BJ (cell line): ENCODE data around the gene ARHGAP18. TPM values are rescaled to one million over a fixed set of nuclear protein-coding genes. Genes with fewer than 3 reads are reported as not detected.

Source experiments
- CTCF ChIA-PET: fragments of 350-600 bp; formaldehyde crosslinking; extraction: SDS; loops from one replicate; lab custom pipeline; 2021; ENCODE audit warnings: antibody characterized with exemption, inconsistent platforms; lab: Yijun Ruan, JAX
- POLR2A ChIA-PET: fragments of 300-600 bp; sonication (Branson Sonifier 250); formaldehyde crosslinking; extraction: SDS; loops from one replicate; lab custom pipeline; 2021; ENCODE audit warnings: antibody characterized with exemption; lab: Charles Lee
- DNase-seq: peaks from one replicate; pipeline ENCODE4 v3.0.0-alpha.2; 2011; ENCODE audit warnings: low read depth
- H3K27me3 ChIP-seq: 2 replicates; pipeline ENCODE4 v1.6.0; 2011; ENCODE audit warnings: low read length; ENCODE audit not compliant: control insufficient read depth, insufficient read depth
- H3K36me3 ChIP-seq: 2 replicates; pipeline ENCODE4 v1.5.1; 2011; ENCODE audit warnings: low read length; ENCODE audit not compliant: control insufficient read depth, insufficient read depth
- H3K4me3 ChIP-seq: 2 replicates; pipeline ENCODE4 v1.5.1; 2011; ENCODE audit warnings: low read depth, mild to moderate bottlenecking, control low read depth, low read length
- CTCF ChIP-seq: IDR thresholded peaks from 2 replicates; pipeline ENCODE4 v1.5.1; 2011; ENCODE audit warnings: low read depth, mild to moderate bottlenecking, control low read depth, inconsistent platforms, low read length, moderate library complexity; ENCODE audit not compliant: insufficient read depth
- polyA plus RNA-seq: library from polyadenylated mRNA; depleted of rRNA; stranded (reverse); fragments of >200 nt; gene quantifications from 2 replicates; pipeline ENCODE4 v1.2.3, GENCODE V29; 2011

ARHGAP18 gene
- polyA plus RNA-seq, 1 experiment = 9.8 TPM

GRCh38 chr6:129624488-129624887, 85.5 kb downstream of the ARHGAP18 start:
- DNase-seq = no peak
- TF ChIP-seq CTCF = no peak
- Histone ChIP-seq H3K36me3 (no peaks in the 10 kb centered on the region), H3K4me3 (no peak overlapping the region), H3K27me3 (no peaks in the 10 kb centered on the region)
- CTCF ChIA-PET = no interaction called here
- POLR2A ChIA-PET = no interaction called here

DNA sequence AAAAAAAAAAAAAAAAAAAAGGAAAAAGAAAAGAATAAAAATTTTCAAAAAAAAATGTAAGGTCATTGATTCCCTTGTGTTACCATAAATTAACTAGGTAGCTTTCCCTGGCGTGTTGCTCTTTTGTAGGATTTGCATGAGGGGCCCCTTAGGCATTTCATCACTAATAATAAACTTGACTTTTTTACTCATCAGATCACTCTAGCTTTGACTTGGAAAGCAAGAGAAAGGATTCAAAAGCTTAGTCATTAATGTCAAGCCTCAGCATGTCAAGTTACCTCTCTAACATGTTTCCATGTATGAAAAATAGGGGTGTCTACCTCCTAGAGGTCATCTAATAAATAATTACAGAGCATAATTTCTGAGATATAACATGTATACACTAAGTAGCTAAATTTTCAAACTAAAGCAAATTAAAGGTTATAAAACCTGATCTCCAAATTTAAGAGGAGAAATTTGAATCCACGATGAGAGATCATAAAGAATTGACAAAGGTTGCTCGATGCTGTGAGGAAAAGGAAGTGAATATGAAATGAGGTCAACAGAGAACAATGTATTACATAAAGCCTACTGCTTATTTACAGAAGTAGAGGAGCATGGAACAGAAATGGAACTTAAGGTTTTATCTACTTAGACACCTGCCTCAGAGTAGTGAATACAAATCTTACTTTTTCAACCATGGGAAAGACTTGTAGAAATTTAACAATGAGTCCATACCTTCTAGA, 86.8 kb downstream of the ARHGAP18 start:
- ChIA-PET CTCF (no interaction called here), POLR2A (interaction anchor here (0.5 kb wide), 1 partner anchor 61 kb away, joined by 4 read pairs; no protein-coding TSS in a partner anchor)
- H3K27me3 ChIP-seq = no peaks in the 10 kb centered on the region
- no peak for DNase-seq
- no peak overlapping the region for H3K4me3 ChIP-seq
- H3K36me3 ChIP-seq = no peaks in the 10 kb centered on the region
- no peak for TF ChIP-seq CTCF

DNA sequence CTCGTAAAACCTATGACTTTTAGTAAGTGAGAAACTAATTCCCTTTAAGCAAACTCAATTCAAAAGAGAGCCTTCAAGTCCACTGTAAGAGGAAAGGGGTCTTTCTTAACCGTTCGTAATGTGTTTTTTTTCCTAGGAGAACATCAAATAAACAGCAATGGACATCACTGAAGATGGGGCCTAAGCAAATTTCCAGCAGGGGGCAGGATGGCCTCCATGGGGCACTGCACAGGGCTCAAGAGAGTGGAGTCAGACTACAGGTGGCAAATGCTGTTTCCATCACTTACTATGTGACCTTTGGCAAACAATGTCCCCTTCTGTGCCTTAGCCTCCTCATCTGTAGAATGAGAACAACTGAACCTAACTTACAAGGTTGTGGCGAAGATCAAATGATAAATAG, 88.7 kb downstream of the ARHGAP18 start:
- Histone ChIP-seq H3K36me3 (no peaks in the 10 kb centered on the region), H3K4me3 (no peak overlapping the region), H3K27me3 (no peaks in the 10 kb centered on the region)
- POLR2A ChIA-PET = no interaction called here
- DNase-seq = no peak
- TF ChIP-seq CTCF = no peak; the same call in 1 of the 2 replicates
- CTCF ChIA-PET = no interaction called here

DNA sequence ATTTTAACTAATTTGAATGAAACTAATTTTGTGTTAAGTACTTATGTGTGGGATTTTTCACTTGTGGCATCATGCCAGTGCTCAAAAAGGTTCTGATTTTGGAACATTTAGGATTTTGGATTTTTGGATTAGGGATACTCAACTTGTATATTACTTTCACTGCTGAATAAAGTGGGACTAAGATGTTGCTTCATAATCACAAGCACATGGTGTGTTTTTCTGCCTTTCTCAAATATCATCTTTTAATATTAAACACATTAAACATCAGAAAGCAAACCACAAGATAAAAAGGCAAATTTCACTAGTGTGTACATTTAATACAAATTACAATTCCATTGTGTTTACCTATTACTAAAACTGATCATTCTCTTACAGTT, 89.8 kb downstream of the ARHGAP18 start:
- POLR2A ChIA-PET = no interaction called here
- H3K4me3 ChIP-seq = no peak overlapping the region
- no peaks in the 10 kb centered on the region for H3K27me3 ChIP-seq
- DNase-seq = no peak
- TF ChIP-seq CTCF = no peak
- H3K36me3 ChIP-seq = no peaks in the 10 kb centered on the region
- CTCF ChIA-PET = no interaction called here

DNA sequence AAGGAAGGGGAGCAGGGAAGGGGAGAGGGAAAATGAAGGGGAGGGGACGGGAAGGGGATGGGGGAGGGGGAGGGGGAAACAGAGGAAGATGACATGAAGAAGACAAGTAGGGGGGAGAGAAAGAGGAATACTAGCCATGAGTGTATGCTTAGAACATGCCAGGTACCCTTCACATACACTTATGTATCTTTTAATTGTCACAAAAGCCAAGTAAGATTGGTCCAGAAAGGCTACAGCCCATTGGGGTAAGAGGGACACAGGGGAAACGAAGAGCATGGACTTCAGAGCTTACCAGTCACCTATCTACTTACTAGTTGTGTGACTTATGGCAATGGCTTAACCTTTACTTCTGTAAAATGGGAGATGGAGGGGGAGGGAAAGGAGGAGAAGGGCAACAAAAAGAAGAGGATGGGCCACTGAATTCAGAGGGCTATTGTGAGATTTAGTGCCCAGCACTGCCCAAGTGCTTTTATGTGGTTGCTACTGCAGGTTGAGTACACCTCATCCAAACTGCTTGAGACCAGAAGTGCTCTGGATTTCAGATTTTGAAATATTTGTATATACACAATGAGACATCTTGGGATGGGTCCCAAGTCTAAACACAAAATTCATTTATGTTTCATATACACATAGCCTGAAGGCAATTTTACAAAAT, 90.3 kb downstream of the ARHGAP18 start:
- no peak for TF ChIP-seq CTCF
- no peak for DNase-seq
- ChIA-PET CTCF (no interaction called here), POLR2A (no interaction called here)
- Histone ChIP-seq H3K27me3 (no peaks in the 10 kb centered on the region), H3K36me3 (no peaks in the 10 kb centered on the region), H3K4me3 (no peak overlapping the region)
